HepG2 (cell line): ENCODE results near the gene CSNK1G3. TPM values are rescaled to one million over a fixed set of nuclear protein-coding genes. Genes with fewer than 3 reads are reported as not detected.
A peak's percentile ranks its signal among the peaks of the same experiment; 100 is the strongest.

ENCODE experiments used
- CREM ChIP-seq, 2 experiments: sonication (generic) in 1 of 2; formaldehyde crosslinking in 1 of 2; IDR thresholded peaks; 2 replicates each; pipeline versions ENCODE4 v1.4.0 to v1.6.1; 2016 to 2020; ENCODE audit warnings: antibody characterized with exemption in 1 of 2, mild to moderate bottlenecking in 1 of 2, missing genetic modification reagents in 1 of 2
- ELF1 ChIP-seq: sonication (generic); formaldehyde crosslinking; IDR thresholded peaks from 2 replicates; pipeline ENCODE4 v1.4.0; 2020; ENCODE audit warnings: missing genetic modification reagents
- FOXM1 ChIP-seq: sonication (generic); formaldehyde crosslinking; IDR thresholded peaks from 2 replicates; pipeline ENCODE4 v1.5.0; 2020; ENCODE audit warnings: missing genetic modification reagents
- GATA4 ChIP-seq: sonication (generic); IDR thresholded peaks from 2 replicates; pipeline ENCODE4 v1.6.1; 2016; ENCODE audit warnings: antibody characterized with exemption, low read depth, borderline replicate concordance
- GFI1 ChIP-seq: sonication (generic); formaldehyde crosslinking; IDR thresholded peaks from 2 replicates; pipeline ENCODE4 v1.5.0; 2020; ENCODE audit warnings: missing genetic modification reagents, mild to moderate bottlenecking, borderline replicate concordance
- HDAC6 ChIP-seq: fragments of 200-600 bp; sonication (generic); IDR thresholded peaks from 2 replicates; pipeline ENCODE4 v1.7.0; 2017; ENCODE audit warnings: mild to moderate bottlenecking, antibody characterized with exemption, low read length, low read depth
- IKZF1 ChIP-seq: fragments of 450-650 bp; IDR thresholded peaks from 2 replicates; pipeline ENCODE4 v1.7.1; 2016
- KDM2A ChIP-seq: sonication (generic); formaldehyde crosslinking; IDR thresholded peaks from 2 replicates; pipeline ENCODE4 v1.4.0; 2020; ENCODE audit warnings: low read depth, missing genetic modification reagents, borderline replicate concordance
- MAFF ChIP-seq: IDR thresholded peaks from 2 replicates; pipeline ENCODE4 v1.6.1; 2011; ENCODE audit warnings: low read depth, low read length, improper control_type of control experiment
- MTF1 ChIP-seq: sonication (generic); formaldehyde crosslinking; IDR thresholded peaks from 2 replicates; pipeline ENCODE4 v1.5.0; 2020; ENCODE audit warnings: missing genetic modification reagents
- POLR2AphosphoS5 ChIP-seq: IDR thresholded peaks from 2 replicates; pipeline ENCODE4 v1.6.1; 2012; ENCODE audit warnings: low read depth, low read length
- PRDM4 ChIP-seq: sonication (generic); formaldehyde crosslinking; IDR thresholded peaks from 2 replicates; pipeline ENCODE4 v1.9.0; 2021; ENCODE audit warnings: missing genetic modification reagents, borderline replicate concordance
- PRMT3 ChIP-seq: sonication (generic); formaldehyde crosslinking; IDR thresholded peaks from 2 replicates; pipeline ENCODE4 v1.8.1; 2022; ENCODE audit warnings: low read depth, mild to moderate bottlenecking, moderate library complexity, missing genetic modification reagents, borderline replicate concordance
- SSRP1 ChIP-seq: IDR thresholded peaks from 2 replicates; pipeline ENCODE4 v1.6.1; 2016; ENCODE audit warnings: control low read depth
- TEAD3 ChIP-seq: optimal IDR thresholded peaks from 2 replicates; pipeline ENCODE3; 2016; ENCODE audit warnings: borderline replicate concordance
- THAP11 ChIP-seq: IDR thresholded peaks from 2 replicates; pipeline ENCODE4 v1.6.1; 2016; ENCODE audit warnings: missing biosample characterization, missing genetic modification reagents
- THAP9 ChIP-seq: sonication (generic); formaldehyde crosslinking; IDR thresholded peaks from 2 replicates; pipeline ENCODE4; 2020; ENCODE audit warnings: missing genetic modification reagents, mild to moderate bottlenecking, borderline replicate concordance
- ZNF124 ChIP-seq: sonication (generic); formaldehyde crosslinking; IDR thresholded peaks from 2 replicates; pipeline ENCODE4 v1.4.0; 2020; ENCODE audit warnings: missing genetic modification reagents
- ZNF274 ChIP-seq: sonication (generic); formaldehyde crosslinking; IDR thresholded peaks from 2 replicates; pipeline ENCODE4 v1.5.1; 2020; ENCODE audit warnings: mild to moderate bottlenecking, missing genetic modification reagents
- ZNF619 ChIP-seq: sonication (generic); formaldehyde crosslinking; IDR thresholded peaks from 2 replicates; pipeline ENCODE4 v1.4.0; 2020; ENCODE audit warnings: mild to moderate bottlenecking, missing genetic modification reagents
- polyA plus RNA-seq, 8 experiments: library from polyadenylated mRNA; depleted of rRNA in 3 of 8; stranded (reverse) in 7 of 8; unstranded in 1 of 8; fragments of >200 nt; fragmentation: Illumina TruSeq in 4 of 8; extraction: Trizol in 4 of 8; gene quantifications; 2 replicates each; pipeline versions ENCODE4 v1.2.1 to v1.2.3, GENCODE V29; 2011 to 2016; ENCODE audit warnings: low read depth in 4 of 8, missing spikeins in 1 of 8, mixed read lengths in 1 of 8; ENCODE audit not compliant: insufficient read depth in 1 of 8
- total RNA-seq, 5 experiments: library from RNA; depleted of rRNA; stranded (reverse); fragments of >200 nt; fragmentation: Illumina TruSeq; extraction: Trizol; gene quantifications; 2 replicates each; pipeline ENCODE4 v1.2.3, GENCODE V29; 2016; ENCODE audit warnings: low read depth in 1 of 5
- TF ChIP-seq, protein P1 (sequence below): sonication (generic); formaldehyde crosslinking; conservative IDR thresholded peaks from 2 replicates; pipeline ENCODE4 v1.4.0; 2020; ENCODE audit warnings: mild to moderate bottlenecking, missing genetic modification reagents, moderate library complexity

Gene CSNK1G3
- total and polyA plus RNA-seq, 2 of the 13 experiments (the other 11 are each of a cell fraction or from before 2014, with no cell fraction given): 11.3 to 31.5 TPM

- TF ChIP-seq PRDM4 (CRISPR knock-in tag) (no peak), ZNF124 (CRISPR knock-in tag) (peak; percentile 84; the same call in 1 of the 2 replicates), POLR2AphosphoS5 (peak; percentile 98), KDM2A (CRISPR knock-in tag) (peak; percentile 85; the same call in 1 of the 2 replicates), SSRP1 (CRISPR knock-in tag) (no peak), MAFF (peak; percentile 68), ZNF274 (CRISPR knock-in tag) (0 out of 2 replicates have a peak, but pooled peaks have one; percentile 35), ELF1 (CRISPR knock-in tag) (peak; percentile 94), THAP11 (CRISPR knock-in tag) (peak; percentile 74; the same call in 1 of the 2 replicates), CREM (IDR thresholded peaks at IDR 0.05) (peak; percentile 48; the same call in 1 of the 2 replicates), CREM (CRISPR knock-in tag; IDR thresholded peaks at IDR 0.05) (no peak), ZNF619 (no peak), GATA4 (peak; percentile 72; the same call in 1 of the 2 replicates), THAP9 (CRISPR knock-in tag) (peak; percentile 46; the same call in 1 of the 2 replicates), GFI1 (CRISPR knock-in tag) (peak; percentile 61), IKZF1 (no peak), TEAD3 (CRISPR knock-in tag) (peak; percentile 90), MTF1 (no peak), PRMT3 (CRISPR knock-in tag) (no peak), HDAC6 (no peak), FOXM1 (CRISPR knock-in tag) (no peak)
- TF ChIP-seq, protein P1, sequence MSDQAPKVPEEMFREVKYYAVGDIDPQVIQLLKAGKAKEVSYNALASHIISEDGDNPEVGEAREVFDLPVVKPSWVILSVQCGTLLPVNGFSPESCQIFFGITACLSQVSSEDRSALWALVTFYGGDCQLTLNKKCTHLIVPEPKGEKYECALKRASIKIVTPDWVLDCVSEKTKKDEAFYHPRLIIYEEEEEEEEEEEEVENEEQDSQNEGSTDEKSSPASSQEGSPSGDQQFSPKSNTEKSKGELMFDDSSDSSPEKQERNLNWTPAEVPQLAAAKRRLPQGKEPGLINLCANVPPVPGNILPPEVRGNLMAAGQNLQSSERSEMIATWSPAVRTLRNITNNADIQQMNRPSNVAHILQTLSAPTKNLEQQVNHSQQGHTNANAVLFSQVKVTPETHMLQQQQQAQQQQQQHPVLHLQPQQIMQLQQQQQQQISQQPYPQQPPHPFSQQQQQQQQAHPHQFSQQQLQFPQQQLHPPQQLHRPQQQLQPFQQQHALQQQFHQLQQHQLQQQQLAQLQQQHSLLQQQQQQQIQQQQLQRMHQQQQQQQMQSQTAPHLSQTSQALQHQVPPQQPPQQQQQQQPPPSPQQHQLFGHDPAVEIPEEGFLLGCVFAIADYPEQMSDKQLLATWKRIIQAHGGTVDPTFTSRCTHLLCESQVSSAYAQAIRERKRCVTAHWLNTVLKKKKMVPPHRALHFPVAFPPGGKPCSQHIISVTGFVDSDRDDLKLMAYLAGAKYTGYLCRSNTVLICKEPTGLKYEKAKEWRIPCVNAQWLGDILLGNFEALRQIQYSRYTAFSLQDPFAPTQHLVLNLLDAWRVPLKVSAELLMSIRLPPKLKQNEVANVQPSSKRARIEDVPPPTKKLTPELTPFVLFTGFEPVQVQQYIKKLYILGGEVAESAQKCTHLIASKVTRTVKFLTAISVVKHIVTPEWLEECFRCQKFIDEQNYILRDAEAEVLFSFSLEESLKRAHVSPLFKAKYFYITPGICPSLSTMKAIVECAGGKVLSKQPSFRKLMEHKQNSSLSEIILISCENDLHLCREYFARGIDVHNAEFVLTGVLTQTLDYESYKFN: peak; percentile 45; the same call in 1 of the 2 replicates
Observed at GRCh38 chr5:123511648-123512605, at the start of gene CSNK1G3 (continued).
